Ishikawa (cell line): ENCODE measurements around the gene MUC22.

Experiments used
- CEBPB ChIP-seq: IDR thresholded peaks from 2 replicates; pipeline ENCODE4 v1.6.1; 2012
- CREB1 ChIP-seq: IDR thresholded peaks from 2 replicates; pipeline ENCODE4 v1.6.1; 2012; ENCODE audit warnings: low read depth
- EGR1 ChIP-seq: IDR thresholded peaks from 2 replicates; pipeline ENCODE4 v1.6.1; 2012
- EP300 ChIP-seq: IDR thresholded peaks from 2 replicates; pipeline ENCODE4 v1.6.1; 2012; ENCODE audit warnings: borderline replicate concordance
- NFIC ChIP-seq: IDR thresholded peaks from 2 replicates; pipeline ENCODE4 v1.6.1; 2012
- RAD21 ChIP-seq: IDR thresholded peaks from 2 replicates; pipeline ENCODE4 v1.6.1; 2012; ENCODE audit warnings: low read depth
- TAF1 ChIP-seq: IDR thresholded peaks from 2 replicates; pipeline ENCODE4 v1.6.1; 2012; ENCODE audit warnings: low read depth, mild to moderate bottlenecking
- TCF12 ChIP-seq: IDR thresholded peaks from 2 replicates; pipeline ENCODE4 v1.6.1; 2012; ENCODE audit warnings: low read depth
- TEAD4 ChIP-seq: IDR thresholded peaks from 2 replicates; pipeline ENCODE4 v1.6.1; 2012
- YY1 ChIP-seq: IDR thresholded peaks from 2 replicates; pipeline ENCODE4 v1.6.1; 2012; ENCODE audit warnings: low read depth
- ZBTB7A ChIP-seq: IDR thresholded peaks from 2 replicates; pipeline ENCODE4 v1.6.1; 2012; ENCODE audit warnings: low read depth
- TF ChIP-seq, protein P1 (sequence below): IDR thresholded peaks from 2 replicates; pipeline ENCODE4 v1.6.1; 2012; ENCODE audit warnings: low read depth, mild to moderate bottlenecking
- TF ChIP-seq, protein P2 (sequence below): IDR thresholded peaks from 2 replicates; pipeline ENCODE4 v1.6.1; 2012
- TF ChIP-seq, protein P3 (sequence below): IDR thresholded peaks from 2 replicates; pipeline ENCODE4 v1.6.1; 2012

DNA sequence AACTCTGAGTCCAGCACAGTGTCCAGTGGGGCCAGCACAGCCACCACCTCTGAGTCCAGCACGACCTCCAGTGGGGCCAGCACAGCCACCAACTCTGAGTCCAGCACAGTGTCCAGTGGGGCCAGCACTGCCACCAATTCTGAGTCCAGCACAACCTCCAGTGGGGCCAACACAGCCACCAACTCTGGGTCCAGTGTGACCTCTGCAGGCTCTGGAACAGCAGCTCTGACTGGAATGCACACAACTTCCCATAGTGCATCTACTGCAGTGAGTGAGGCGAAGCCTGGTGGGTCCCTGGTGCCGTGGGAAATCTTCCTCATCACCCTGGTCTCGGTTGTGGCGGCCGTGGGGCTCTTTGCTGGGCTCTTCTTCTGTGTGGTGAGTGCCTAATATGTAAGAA lies 23.0 kb upstream of the MUC22 start:
- TF ChIP-seq CEBPB (no peak), RAD21 (no peak), EP300 (no peak), NFIC (no peak), EGR1 (no peak), TCF12 (no peak), CREB1 (no peak), ZBTB7A (no peak), TAF1 (no peak), YY1 (no peak), TEAD4 (no peak)
- TF ChIP-seq, protein P1, sequence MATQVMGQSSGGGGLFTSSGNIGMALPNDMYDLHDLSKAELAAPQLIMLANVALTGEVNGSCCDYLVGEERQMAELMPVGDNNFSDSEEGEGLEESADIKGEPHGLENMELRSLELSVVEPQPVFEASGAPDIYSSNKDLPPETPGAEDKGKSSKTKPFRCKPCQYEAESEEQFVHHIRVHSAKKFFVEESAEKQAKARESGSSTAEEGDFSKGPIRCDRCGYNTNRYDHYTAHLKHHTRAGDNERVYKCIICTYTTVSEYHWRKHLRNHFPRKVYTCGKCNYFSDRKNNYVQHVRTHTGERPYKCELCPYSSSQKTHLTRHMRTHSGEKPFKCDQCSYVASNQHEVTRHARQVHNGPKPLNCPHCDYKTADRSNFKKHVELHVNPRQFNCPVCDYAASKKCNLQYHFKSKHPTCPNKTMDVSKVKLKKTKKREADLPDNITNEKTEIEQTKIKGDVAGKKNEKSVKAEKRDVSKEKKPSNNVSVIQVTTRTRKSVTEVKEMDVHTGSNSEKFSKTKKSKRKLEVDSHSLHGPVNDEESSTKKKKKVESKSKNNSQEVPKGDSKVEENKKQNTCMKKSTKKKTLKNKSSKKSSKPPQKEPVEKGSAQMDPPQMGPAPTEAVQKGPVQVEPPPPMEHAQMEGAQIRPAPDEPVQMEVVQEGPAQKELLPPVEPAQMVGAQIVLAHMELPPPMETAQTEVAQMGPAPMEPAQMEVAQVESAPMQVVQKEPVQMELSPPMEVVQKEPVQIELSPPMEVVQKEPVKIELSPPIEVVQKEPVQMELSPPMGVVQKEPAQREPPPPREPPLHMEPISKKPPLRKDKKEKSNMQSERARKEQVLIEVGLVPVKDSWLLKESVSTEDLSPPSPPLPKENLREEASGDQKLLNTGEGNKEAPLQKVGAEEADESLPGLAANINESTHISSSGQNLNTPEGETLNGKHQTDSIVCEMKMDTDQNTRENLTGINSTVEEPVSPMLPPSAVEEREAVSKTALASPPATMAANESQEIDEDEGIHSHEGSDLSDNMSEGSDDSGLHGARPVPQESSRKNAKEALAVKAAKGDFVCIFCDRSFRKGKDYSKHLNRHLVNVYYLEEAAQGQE: no peak
- TF ChIP-seq, protein P2, sequence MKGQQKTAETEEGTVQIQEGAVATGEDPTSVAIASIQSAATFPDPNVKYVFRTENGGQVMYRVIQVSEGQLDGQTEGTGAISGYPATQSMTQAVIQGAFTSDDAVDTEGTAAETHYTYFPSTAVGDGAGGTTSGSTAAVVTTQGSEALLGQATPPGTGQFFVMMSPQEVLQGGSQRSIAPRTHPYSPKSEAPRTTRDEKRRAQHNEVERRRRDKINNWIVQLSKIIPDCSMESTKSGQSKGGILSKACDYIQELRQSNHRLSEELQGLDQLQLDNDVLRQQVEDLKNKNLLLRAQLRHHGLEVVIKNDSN: no peak
- TF ChIP-seq, protein P3, sequence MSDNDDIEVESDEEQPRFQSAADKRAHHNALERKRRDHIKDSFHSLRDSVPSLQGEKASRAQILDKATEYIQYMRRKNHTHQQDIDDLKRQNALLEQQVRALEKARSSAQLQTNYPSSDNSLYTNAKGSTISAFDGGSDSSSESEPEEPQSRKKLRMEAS: no peak
